GM23248 (cell line): ENCODE data around the gene TMOD4. TPM values are rescaled to one million over a fixed set of nuclear protein-coding genes. Genes with fewer than 3 reads are reported as not detected.

ENCODE experiments used
- DNase-seq: peaks from one replicate; pipeline ENCODE4 v3.0.0-alpha.2; 2015
- H2AFZ ChIP-seq: fragments of 200-600 bp; sonication (generic); 2 replicates; pipeline ENCODE4 v1.6.1; 2016; ENCODE audit warnings: antibody characterized with exemption
- H3F3A ChIP-seq: fragments of 200-600 bp; sonication (generic); 2 replicates; pipeline ENCODE4 v1.6.1; 2016; ENCODE audit warnings: mild to moderate bottlenecking, antibody characterized with exemption, mixed run types; ENCODE audit not compliant: insufficient read depth
- H3K27ac ChIP-seq: fragments of 200-600 bp; sonication (generic); 2 replicates; pipeline ENCODE4 v1.5.1; 2016; ENCODE audit warnings: mild to moderate bottlenecking
- H3K27me3 ChIP-seq: fragments of 200-600 bp; sonication (generic); replicated peaks from 2 replicates; pipeline ENCODE4 v1.6.1; 2016; ENCODE audit warnings: mild to moderate bottlenecking; ENCODE audit not compliant: insufficient read depth
- H3K36me3 ChIP-seq: fragments of 200-600 bp; sonication (generic); 2 replicates; pipeline ENCODE4 v1.6.1; 2016; ENCODE audit warnings: low read depth, mild to moderate bottlenecking
- H3K4me1 ChIP-seq: fragments of 200-600 bp; sonication (generic); 2 replicates; pipeline ENCODE4 v1.6.1; 2016; ENCODE audit warnings: mild to moderate bottlenecking; ENCODE audit not compliant: insufficient read depth
- H3K4me2 ChIP-seq: fragments of 200-600 bp; sonication (generic); one replicate; pipeline ENCODE4 v1.6.1; 2016; ENCODE audit warnings: mild to moderate bottlenecking; ENCODE audit not compliant: unreplicated experiment
- H3K4me3 ChIP-seq: fragments of 200-600 bp; sonication (generic); 2 replicates; pipeline ENCODE4 v1.5.1; 2016; ENCODE audit warnings: mild to moderate bottlenecking
- H3K79me2 ChIP-seq: fragments of 200-600 bp; sonication (generic); 2 replicates; pipeline ENCODE4 v1.6.1; 2016; ENCODE audit warnings: mild to moderate bottlenecking; ENCODE audit not compliant: insufficient read depth
- H3K9ac ChIP-seq: fragments of 200-600 bp; sonication (generic); 2 replicates; pipeline ENCODE4 v1.6.1; 2016; ENCODE audit warnings: mild to moderate bottlenecking
- H3K9me2 ChIP-seq: fragments of 200-600 bp; sonication (generic); 2 replicates; pipeline ENCODE4 v1.6.1; 2016; ENCODE audit warnings: mixed run types, mild to moderate bottlenecking, moderate library complexity; ENCODE audit not compliant: insufficient read depth
- H3K9me3 ChIP-seq: fragments of 200-600 bp; sonication (generic); one replicate; pipeline ENCODE4 v1.6.1; 2017; ENCODE audit warnings: low read depth
- H4K20me1 ChIP-seq: fragments of 200-600 bp; sonication (generic); 2 replicates; pipeline ENCODE4 v1.6.0; 2016; ENCODE audit not compliant: insufficient read depth
- EZH2 ChIP-seq: fragments of 200-600 bp; sonication (generic); IDR thresholded peaks from 2 replicates; pipeline ENCODE4 v1.6.1; 2018; ENCODE audit warnings: antibody characterized with exemption, mild to moderate bottlenecking; ENCODE audit not compliant: insufficient read depth, poor library complexity, severe bottlenecking
- EZH2phosphoT487 ChIP-seq: fragments of 200-600 bp; sonication (generic); IDR thresholded peaks from 2 replicates; pipeline ENCODE4 v1.6.1; 2018; ENCODE audit warnings: antibody characterized with exemption, moderate library complexity, mild to moderate bottlenecking, low read depth; ENCODE audit not compliant: insufficient read depth
- WGBS, 2 experiments: methylation state at CpG; one replicate each; pipeline ENCODE4 v1.1.6; 2015 to 2017; ENCODE audit warnings: low lambda C conversion rate in 2 of 2, low coverage in 1 of 2; ENCODE audit errors: missing lambda C conversion rate in 2 of 2; 5-methylcytosine and 5-hydroxymethylcytosine counted together
- in situ Hi-C: fragments of 300-500 bp; cut with MboI; formaldehyde crosslinking; loops from 2 replicates; pipeline ENCODE4 v1.15.0; 2020
- polyA plus RNA-seq: library from polyadenylated mRNA; unstranded; fragments of >200 nt; fragmentation: Nextera tagmentation; extraction: Ambion mirVana; gene quantifications from 2 replicates; pipeline ENCODE4 v1.2.1, GENCODE V29; 2016
- total RNA-seq: library from RNA; depleted of rRNA; stranded (reverse); fragments of >200 nt; shearing (Covaris generic); gene quantifications from 2 replicates; pipeline ENCODE4 v1.2.3, GENCODE V29; 2014

The TMOD4 gene
- total and polyA plus RNA-seq, 2 experiments from 2014 or later = not detected

DNA sequence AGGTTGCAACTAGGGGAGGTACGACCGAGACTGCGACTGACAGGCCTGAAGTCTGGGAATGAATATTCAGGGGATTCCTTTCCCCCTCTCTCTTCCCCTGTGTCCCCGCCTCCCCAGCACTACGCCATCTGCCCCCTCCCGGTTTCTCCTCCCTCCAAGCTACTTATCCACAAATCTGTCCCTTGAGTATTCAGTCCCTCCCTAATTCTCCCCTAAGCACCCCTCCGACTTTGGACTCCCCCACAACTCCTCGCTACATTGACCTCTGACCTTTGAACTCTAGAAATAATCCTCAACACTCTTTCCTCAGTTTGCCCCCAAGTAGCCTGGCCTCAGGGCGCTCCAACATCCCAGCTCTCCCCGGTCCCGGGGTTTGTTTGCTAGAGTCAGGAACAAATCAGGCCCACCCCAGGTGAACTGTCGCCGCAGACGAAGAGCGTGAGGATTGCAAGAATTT is 10.5 kb downstream of the TMOD4 start:
- peaks cover 57% of the 10 kb centered on the region for H3K79me2 ChIP-seq
- no peaks in the 10 kb centered on the region for H3K9me2 ChIP-seq
- peak overlapping the region; percentile 95 for H2AFZ ChIP-seq
- no peaks in the 10 kb centered on the region for H4K20me1 ChIP-seq
- DNase-seq = peak; percentile 74
- TF ChIP-seq EZH2phosphoT487 (no peak), EZH2 (no peak)
- H3K9me3 ChIP-seq = no peaks in the 10 kb centered on the region
- H3K4me2 ChIP-seq = peak overlapping the region; percentile 92
- peak overlapping the region; percentile 90 for H3K4me3 ChIP-seq
- peaks cover 20% of the 10 kb centered on the region for H3K4me1 ChIP-seq
- H3K36me3 ChIP-seq = peaks cover 16% of the 10 kb centered on the region; the same call in 1 of the 2 replicates
- H3K27ac ChIP-seq = peak overlapping the region; percentile 61
- WGBS, 2 experiments = 1 to 2% methylated on average over 13 to 15 of the region's 15 CpGs
- peaks cover 14% of the 10 kb centered on the region; the same call in 1 of the 2 replicates for H3F3A ChIP-seq
- H3K9ac ChIP-seq = peak overlapping the region; percentile 93
- in situ Hi-C loops = no loop called here
- H3K27me3 ChIP-seq = no peaks in the 10 kb centered on the region

DNA sequence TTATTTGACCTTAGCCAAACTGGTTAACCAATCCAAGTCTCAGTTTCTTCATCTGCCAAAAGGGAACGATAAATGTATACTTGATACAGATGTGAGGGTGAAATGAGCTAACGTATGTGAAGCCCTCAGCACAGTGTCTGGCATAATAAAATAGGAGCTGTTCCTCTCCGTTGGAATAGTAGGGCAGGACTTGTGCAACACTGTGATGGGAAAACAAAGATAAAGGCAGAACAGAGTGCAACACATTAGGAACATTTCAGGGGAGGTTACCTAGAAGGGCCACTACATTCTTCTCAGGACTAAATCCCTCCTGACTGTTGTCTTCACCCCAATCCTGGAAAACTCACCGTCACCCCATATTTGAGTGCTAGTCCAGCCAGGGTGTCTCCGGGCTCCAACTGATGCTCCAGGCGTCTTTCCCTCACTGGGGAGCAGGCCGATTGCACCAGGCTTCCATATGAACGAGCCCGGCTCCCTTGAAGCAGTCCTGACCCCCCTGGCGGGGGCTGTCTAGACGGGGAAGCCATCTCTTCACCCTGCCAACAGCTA is 11.0 kb downstream of the TMOD4 start:
- Histone ChIP-seq H3K9ac (peak overlapping the region; percentile 93), H3K9me3 (no peaks in the 10 kb centered on the region), H3K4me1 (peaks cover 20% of the 10 kb centered on the region), H2AFZ (peak overlapping the region; percentile 95), H3K4me3 (peak overlapping the region; percentile 90), H3K27me3 (no peaks in the 10 kb centered on the region), H3F3A (peaks cover 14% of the 10 kb centered on the region; the same call in 1 of the 2 replicates), H3K79me2 (peaks cover 57% of the 10 kb centered on the region), H3K4me2 (peak overlapping the region; percentile 92), H4K20me1 (no peaks in the 10 kb centered on the region), H3K36me3 (peaks cover 18% of the 10 kb centered on the region; the same call in 1 of the 2 replicates), H3K9me2 (no peaks in the 10 kb centered on the region), H3K27ac (peak overlapping the region; percentile 61)
- WGBS, 2 experiments = 2 to 4% methylated on average over 11 of the region's 11 CpGs
- TF ChIP-seq EZH2 (no peak), EZH2phosphoT487 (no peak)
- peak; percentile 48 for DNase-seq
- in situ Hi-C loops = no loop called here

DNA sequence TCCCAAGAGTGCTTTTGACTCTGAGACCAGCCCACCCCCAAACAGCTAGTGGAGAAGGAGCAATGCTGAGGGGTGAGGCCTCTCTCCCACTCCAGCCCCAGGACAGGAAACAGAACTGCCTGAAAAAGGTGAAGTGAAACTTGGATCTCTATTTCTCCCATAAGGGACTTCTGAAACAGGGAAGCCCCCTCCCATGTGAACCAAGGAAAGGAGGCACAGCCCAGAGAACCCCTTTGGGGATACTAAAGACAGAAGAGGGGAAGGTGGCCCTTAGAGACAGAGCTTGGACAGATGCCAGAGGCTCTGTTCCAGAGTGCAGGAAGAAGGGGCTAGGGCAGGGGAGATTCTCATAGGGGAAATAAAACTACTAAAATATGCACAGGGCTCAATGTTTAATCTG is 16.4 kb downstream of the TMOD4 start:
- in situ Hi-C loops = no loop called here
- TF ChIP-seq EZH2 (no peak), EZH2phosphoT487 (no peak)

DNA sequence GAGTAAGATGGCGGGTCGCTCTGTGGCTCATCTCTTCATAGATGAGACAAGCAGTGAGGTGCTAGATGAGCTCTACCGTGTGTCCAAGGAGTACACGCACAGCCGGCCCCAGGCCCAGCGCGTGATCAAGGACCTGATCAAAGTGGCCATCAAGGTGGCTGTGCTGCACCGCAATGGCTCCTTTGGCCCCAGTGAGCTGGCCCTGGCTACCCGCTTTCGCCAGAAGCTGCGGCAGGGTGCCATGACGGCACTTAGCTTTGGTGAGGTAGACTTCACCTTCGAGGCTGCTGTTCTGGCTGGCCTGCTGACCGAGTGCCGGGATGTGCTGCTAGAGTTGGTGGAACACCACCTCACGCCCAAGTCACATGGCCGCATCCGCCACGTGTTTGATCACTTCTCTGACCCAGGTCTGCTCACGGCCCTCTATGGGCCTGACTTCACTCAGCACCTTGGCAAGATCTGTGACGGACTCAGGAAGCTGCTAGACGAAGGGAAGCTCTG is 17.0 kb downstream of the TMOD4 start:
- Histone ChIP-seq H3F3A (0 out of 2 replicates have a peak, but pooled peaks cover 5% of the 10 kb centered on the region), H3K9me3 (no peaks in the 10 kb centered on the region), H3K9ac (no peak overlapping the region), H3K9me2 (no peaks in the 10 kb centered on the region), H3K36me3 (peaks cover 15% of the 10 kb centered on the region; the same call in 1 of the 2 replicates), H4K20me1 (no peaks in the 10 kb centered on the region), H3K4me3 (no peak overlapping the region), H2AFZ (no peak overlapping the region), H3K4me1 (no peaks in the 10 kb centered on the region), H3K27ac (no peak overlapping the region), H3K4me2 (no peak overlapping the region), H3K27me3 (no peaks in the 10 kb centered on the region), H3K79me2 (peaks cover 14% of the 10 kb centered on the region)
- no peak for TF ChIP-seq EZH2phosphoT487
- DNase-seq = no peak
- in situ Hi-C loops = no loop called here
- WGBS, 2 experiments = 94% methylated on average over 22 of the region's 22 CpGs

More for the DNA sequence above, 16.4 kb downstream of the TMOD4 start:
- Histone ChIP-seq H3K4me3 (no peak overlapping the region), H3K36me3 (peaks cover 15% of the 10 kb centered on the region; the same call in 1 of the 2 replicates), H3K9me3 (no peaks in the 10 kb centered on the region), H3F3A (0 out of 2 replicates have a peak, but pooled peaks cover 5% of the 10 kb centered on the region), H3K27ac (no peak overlapping the region), H3K27me3 (no peaks in the 10 kb centered on the region), H3K9me2 (no peaks in the 10 kb centered on the region), H3K4me2 (no peak overlapping the region), H2AFZ (no peak overlapping the region), H3K9ac (no peak overlapping the region), H4K20me1 (no peaks in the 10 kb centered on the region), H3K79me2 (peaks cover 20% of the 10 kb centered on the region), H3K4me1 (peaks cover 5% of the 10 kb centered on the region; the same call in 1 of the 2 replicates)
- no peak for DNase-seq

DNA sequence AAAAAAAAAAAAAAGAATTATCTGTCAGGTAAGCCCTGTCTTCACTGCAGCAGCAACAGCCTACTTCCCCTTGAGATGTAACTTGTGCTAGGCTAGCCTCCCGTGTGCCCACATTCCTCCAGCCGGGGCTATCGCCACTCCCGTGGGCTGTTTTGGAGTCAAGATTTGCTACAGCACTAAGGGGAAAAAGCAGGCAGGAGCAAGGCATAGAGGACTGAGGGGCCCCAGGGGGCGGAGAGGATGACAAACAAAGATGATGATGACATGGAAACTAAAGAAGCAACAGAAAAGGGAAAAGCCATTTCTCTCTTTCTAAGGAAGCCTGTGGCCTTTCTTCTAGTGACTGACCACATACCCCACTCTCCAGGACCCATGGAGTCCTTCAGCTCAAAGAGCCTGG is 17.5 kb downstream of the TMOD4 start:
- H3K9ac ChIP-seq = no peak overlapping the region
- H3K9me2 ChIP-seq = no peaks in the 10 kb centered on the region
- H3K4me3 ChIP-seq = no peak overlapping the region
- peaks cover 9% of the 10 kb centered on the region; the same call in 1 of the 2 replicates for H3K79me2 ChIP-seq
- H3K4me1 ChIP-seq = no peaks in the 10 kb centered on the region
- H3K4me2 ChIP-seq = no peak overlapping the region
- no peaks in the 10 kb centered on the region for H3K9me3 ChIP-seq
- in situ Hi-C loops = no loop called here
- H4K20me1 ChIP-seq = no peaks in the 10 kb centered on the region
- no peak overlapping the region for H2AFZ ChIP-seq
- 81 to 82% methylated on average over 5 of the region's 5 CpGs for WGBS, 2 experiments
- H3K27ac ChIP-seq = no peak overlapping the region
- no peak for DNase-seq
- no peak for TF ChIP-seq EZH2
- no peak for TF ChIP-seq EZH2phosphoT487
- 0 out of 2 replicates have a peak, but pooled peaks cover 5% of the 10 kb centered on the region for H3F3A ChIP-seq
- no peaks in the 10 kb centered on the region for H3K27me3 ChIP-seq
- peaks cover 15% of the 10 kb centered on the region; the same call in 1 of the 2 replicates for H3K36me3 ChIP-seq
